CD14-positive monocyte (primary cell): ENCODE data around the gene MAN1C1. TPM values are rescaled to one million over a fixed set of nuclear protein-coding genes. Genes with fewer than 3 reads are reported as not detected.

Source experiments
- DNase-seq, 3 donors: peaks; one replicate each; pipeline ENCODE4 v3.0.0-alpha.2; 2011 to 2022
- H2AFZ ChIP-seq: 2 replicates; pipeline ENCODE4 v1.6.0; 2012; ENCODE audit warnings: mild to moderate bottlenecking, low read depth, low read length, inconsistent platforms; ENCODE audit not compliant: insufficient read depth, poor library complexity, severe bottlenecking
- H3K27ac ChIP-seq, 2 donors: 1 replicate in 1 of 2; 2 replicates in 1 of 2; pipeline ENCODE4 v1.5.1; 2012 to 2013; ENCODE audit warnings: low read length in 2 of 2, control low read depth in 1 of 2, inconsistent platforms in 1 of 2, low read depth in 1 of 2, mild to moderate bottlenecking in 1 of 2
- H3K27me3 ChIP-seq, 2 donors: one replicate each; pipeline versions ENCODE4 v1.6.0 to v1.6.1; 2011 to 2013; ENCODE audit warnings: low read length in 2 of 2; ENCODE audit not compliant: control insufficient read depth in 2 of 2, insufficient read depth in 2 of 2
- H3K36me3 ChIP-seq, 2 donors: replicated peaks in 1 of 2; 1 replicate in 1 of 2; 2 replicates in 1 of 2; pipeline versions ENCODE4 v1.5.1 to v1.6.1; 2012 to 2013; ENCODE audit warnings: low read length in 2 of 2, control low read depth in 1 of 2, inconsistent platforms in 1 of 2, mild to moderate bottlenecking in 1 of 2; ENCODE audit not compliant: insufficient read depth in 2 of 2, control insufficient read depth in 1 of 2
- H3K4me1 ChIP-seq, 2 donors: 1 replicate in 1 of 2; 2 replicates in 1 of 2; pipeline versions ENCODE4 v1.5.1 to v1.6.1; 2012 to 2013; ENCODE audit warnings: low read length in 2 of 2, control low read depth in 1 of 2, inconsistent platforms in 1 of 2, mild to moderate bottlenecking in 1 of 2, moderate library complexity in 1 of 2; ENCODE audit not compliant: insufficient read depth in 2 of 2, control insufficient read depth in 1 of 2
- H3K4me2 ChIP-seq: replicated peaks from 2 replicates; pipeline ENCODE3; 2012; ENCODE audit warnings: low read length, moderate library complexity, mild to moderate bottlenecking; ENCODE audit not compliant: poor library complexity, severe bottlenecking; ENCODE audit errors: extremely low read depth
- H3K4me3 ChIP-seq, 3 experiments: fragments of 200-600 bp in 1 of 3; sonication (generic) in 1 of 3; replicated peaks in 1 of 3; 1 replicate in 2 of 3; 2 replicates in 1 of 3; pipeline ENCODE4 v1.5.1; 2011 to 2013; ENCODE audit warnings: low read length in 3 of 3, mild to moderate bottlenecking in 3 of 3, control low read depth in 2 of 3, low read depth in 2 of 3, inconsistent platforms in 1 of 3, moderate library complexity in 1 of 3
- H3K79me2 ChIP-seq: 2 replicates; pipeline ENCODE4 v1.6.0; 2012; ENCODE audit warnings: mild to moderate bottlenecking, control low read depth, inconsistent platforms, low read length, moderate library complexity; ENCODE audit not compliant: insufficient read depth
- H3K9ac ChIP-seq: 2 replicates; pipeline ENCODE4 v1.6.0; 2017; ENCODE audit warnings: low read length, mild to moderate bottlenecking; ENCODE audit not compliant: insufficient read depth, poor library complexity, severe bottlenecking
- H3K9me3 ChIP-seq, 2 donors: replicated peaks in 1 of 2; 1 replicate in 1 of 2; 2 replicates in 1 of 2; pipeline versions ENCODE4 v1.5.1 to v1.6.1; 2012 to 2013; ENCODE audit warnings: low read length in 2 of 2, control low read depth in 1 of 2; ENCODE audit not compliant: control insufficient read depth in 1 of 2, insufficient read depth in 1 of 2
- H4K20me1 ChIP-seq: 2 replicates; pipeline ENCODE4 v1.6.0; 2012; ENCODE audit warnings: mild to moderate bottlenecking, low read length, control low read depth, moderate library complexity; ENCODE audit not compliant: insufficient read depth
- H3K27ac Mint-ChIP-seq, 7 donors: one replicate each; pipeline ENCODE4 v1.8.0; 2020; ENCODE audit warnings: mild to moderate bottlenecking in 7 of 7, mixed read lengths in 7 of 7, moderate library complexity in 6 of 7, inconsistent platforms in 2 of 7
- H3K27me3 Mint-ChIP-seq, 3 donors: one replicate each; pipeline ENCODE4 v1.8.0; 2021 to 2022; ENCODE audit warnings: low read depth in 3 of 3, mild to moderate bottlenecking in 3 of 3, mixed read lengths in 3 of 3, moderate library complexity in 3 of 3, inconsistent platforms in 1 of 3
- H3K36me3 Mint-ChIP-seq, 2 donors: one replicate each; pipeline ENCODE4 v1.8.0; 2020; ENCODE audit warnings: mixed read lengths in 2 of 2, inconsistent platforms in 1 of 2, mild to moderate bottlenecking in 1 of 2
- H3K4me1 Mint-ChIP-seq: one replicate; pipeline ENCODE4 v1.8.0; 2020; ENCODE audit warnings: mild to moderate bottlenecking, mixed read lengths
- H3K4me3 Mint-ChIP-seq, 2 donors: one replicate each; pipeline ENCODE4 v1.8.0; 2020; ENCODE audit warnings: mild to moderate bottlenecking in 2 of 2, mixed read lengths in 2 of 2, moderate library complexity in 1 of 2
- H3K9me3 Mint-ChIP-seq, 7 donors: one replicate each; pipeline ENCODE4 v1.8.0; 2020 to 2022; ENCODE audit warnings: mixed read lengths in 7 of 7, mild to moderate bottlenecking in 6 of 7, moderate library complexity in 6 of 7, inconsistent platforms in 2 of 7
- WGBS: methylation state at CpG from one replicate; pipeline ENCODE4 v1.1.5; 2013; ENCODE audit warnings: missing lambda C conversion rate; ENCODE audit not compliant: insufficient coverage; 5-methylcytosine and 5-hydroxymethylcytosine counted together
- intact Hi-C, 2 donors: fragments of 100-400 bp; cut with micrococcal nuclease; formaldehyde crosslinking; loops; one replicate each; pipeline versions ENCODE4 v1.15.0 to v1.15.1; 2023
- polyA plus RNA-seq, 3 donors: library from polyadenylated mRNA; depleted of rRNA in 1 of 3; unstranded in 2 of 3; stranded (reverse) in 1 of 3; fragments of 300-500 nt in 2 of 3; fragments of >200 nt in 1 of 3; fragmentation: Illumina TruSeq in 2 of 3; gene quantifications; 1 replicate in 2 of 3; 2 replicates in 1 of 3; pipeline ENCODE4 v1.2.3, GENCODE V29; 2012 to 2021
- TF ChIP-seq, protein P1 (sequence below): fragments of 200-600 bp; IDR thresholded peaks from one replicate; pipeline ENCODE4 v1.8.0; 2022; ENCODE audit warnings: antibody characterized with exemption, mild to moderate bottlenecking

The MAN1C1 gene
- polyA plus RNA-seq, 3 donors = 1.2 to 7.2 (median 1.7) TPM

GRCh38 chr1:25643929-25644328, 27.3 kb downstream of the MAN1C1 start:
- Histone ChIP-seq H3K4me3 (no peak overlapping the region), H3K27me3 (no peaks in the 10 kb centered on the region), H3K4me1 (peaks cover 8 to 10% of the 10 kb centered on the region in 2 donors), H3K79me2 (no peaks in the 10 kb centered on the region), H3K9ac (no peak overlapping the region), H3K4me2 (no peak overlapping the region), H3K9me3 (no peaks in the 10 kb centered on the region), H4K20me1 (peaks cover 56% of the 10 kb centered on the region), H3K27ac (no peak overlapping the region), H2AFZ (no peak overlapping the region), H3K36me3 (peaks cover 2 to 15% of the 10 kb centered on the region in 2 donors)
- Mint-ChIP-seq H3K27ac (no peak overlapping the region), H3K36me3 (peaks cover 21 to 23% of the 10 kb centered on the region in 2 donors), H3K27me3 (peaks cover 4 to 15% (median 7%) of the 10 kb centered on the region in 3 donors), H3K9me3 (peaks cover 0 to 4% (median under 1%) of the 10 kb centered on the region in 7 donors), H3K4me1 (peaks cover 13% of the 10 kb centered on the region), H3K4me3 (no peak overlapping the region)
- DNase-seq = no peak
- intact Hi-C loops = no loop called here
- TF ChIP-seq, protein P1, sequence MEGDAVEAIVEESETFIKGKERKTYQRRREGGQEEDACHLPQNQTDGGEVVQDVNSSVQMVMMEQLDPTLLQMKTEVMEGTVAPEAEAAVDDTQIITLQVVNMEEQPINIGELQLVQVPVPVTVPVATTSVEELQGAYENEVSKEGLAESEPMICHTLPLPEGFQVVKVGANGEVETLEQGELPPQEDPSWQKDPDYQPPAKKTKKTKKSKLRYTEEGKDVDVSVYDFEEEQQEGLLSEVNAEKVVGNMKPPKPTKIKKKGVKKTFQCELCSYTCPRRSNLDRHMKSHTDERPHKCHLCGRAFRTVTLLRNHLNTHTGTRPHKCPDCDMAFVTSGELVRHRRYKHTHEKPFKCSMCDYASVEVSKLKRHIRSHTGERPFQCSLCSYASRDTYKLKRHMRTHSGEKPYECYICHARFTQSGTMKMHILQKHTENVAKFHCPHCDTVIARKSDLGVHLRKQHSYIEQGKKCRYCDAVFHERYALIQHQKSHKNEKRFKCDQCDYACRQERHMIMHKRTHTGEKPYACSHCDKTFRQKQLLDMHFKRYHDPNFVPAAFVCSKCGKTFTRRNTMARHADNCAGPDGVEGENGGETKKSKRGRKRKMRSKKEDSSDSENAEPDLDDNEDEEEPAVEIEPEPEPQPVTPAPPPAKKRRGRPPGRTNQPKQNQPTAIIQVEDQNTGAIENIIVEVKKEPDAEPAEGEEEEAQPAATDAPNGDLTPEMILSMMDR = no peak
- 94% methylated on average over 7 of the region's 7 CpGs for WGBS

DNA sequence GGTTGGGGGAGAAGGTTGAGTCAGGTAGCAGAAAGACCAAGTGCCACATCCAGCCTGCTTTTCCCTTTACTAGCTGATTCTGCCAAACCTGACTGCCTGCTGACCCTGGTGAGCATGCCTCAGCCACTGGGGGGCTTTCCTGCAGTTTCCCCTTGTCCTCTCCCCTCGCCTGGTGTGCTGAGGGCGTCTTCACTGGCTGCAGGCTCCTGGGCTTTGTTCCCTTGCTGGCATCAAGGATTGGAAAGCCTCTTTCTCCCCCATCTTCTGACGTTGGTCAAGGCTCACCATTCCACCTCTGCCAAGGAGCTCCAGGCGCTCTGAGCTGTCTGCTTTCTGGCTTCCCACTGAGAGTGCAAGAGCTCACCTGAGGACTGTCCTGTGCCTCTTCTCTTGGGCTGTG, 28.4 kb downstream of the MAN1C1 start:
- DNase-seq = no peak
- H3K9ac ChIP-seq = no peak overlapping the region
- Mint-ChIP-seq H3K36me3 (peaks cover 15 to 20% of the 10 kb centered on the region in 2 donors), H3K4me3 (no peak overlapping the region), H3K9me3 (peaks cover 0 to 2% (median 0%) of the 10 kb centered on the region in 7 donors), H3K4me1 (peaks cover 13% of the 10 kb centered on the region), H3K27me3 (peaks cover 4 to 15% (median 9%) of the 10 kb centered on the region in 3 donors), H3K27ac (no peak overlapping the region)
- no peaks in the 10 kb centered on the region for H3K9me3 ChIP-seq
- H3K36me3 ChIP-seq = peaks cover 2 to 15% of the 10 kb centered on the region in 2 donors
- TF ChIP-seq, protein P1 = no peak
- no peak overlapping the region for H3K4me3 ChIP-seq
- peaks cover 62% of the 10 kb centered on the region for H4K20me1 ChIP-seq
- 95% methylated on average over 4 of the region's 4 CpGs for WGBS
- no peak overlapping the region for H3K4me2 ChIP-seq
- H3K79me2 ChIP-seq = no peaks in the 10 kb centered on the region
- no peak overlapping the region for H2AFZ ChIP-seq
- intact Hi-C loops = no loop called here
- peaks cover 8 to 10% of the 10 kb centered on the region in 2 donors for H3K4me1 ChIP-seq
- no peaks in the 10 kb centered on the region for H3K27me3 ChIP-seq
- H3K27ac ChIP-seq = no peak overlapping the region
